ENCODE measurements around the gene ACP5.

ACP5 gene

GRCh38 chr19:11549386-11549953 lies 28.0 kb downstream of the ACP5 start:
- no peak for DNase-seq (ENCODE audit: low read depth in 4 of 4, low spot score in 1 of 4)

- DNase-seq (ENCODE audit: low read depth in 4 of 4, low spot score in 1 of 4) = no peak
Measured at GRCh38 chr19:11547929-11548700, 29.3 kb downstream of the ACP5 start.

- DNase-seq (ENCODE audit: low read depth in 4 of 4, low spot score in 1 of 4) = no peak
Measured at GRCh38 chr19:11541238-11541637, 36.2 kb downstream of the ACP5 start.

- no peak for DNase-seq (ENCODE audit: low read depth in 4 of 4, low spot score in 1 of 4)
Measured at GRCh38 chr19:11540645-11541044, 36.8 kb downstream of the ACP5 start.

- no peak for DNase-seq (ENCODE audit: low read depth in 4 of 4, low spot score in 1 of 4)
Measured at GRCh38 chr19:11539495-11540365, 37.7 kb downstream of the ACP5 start.

GRCh38 chr19:11538232-11539036 lies 39.0 kb downstream of the ACP5 start, which contains the start of gene CNN1:
TSS of gene CNN1 (plus strand) at chr19:11538851. CDS start at chr19:11538928, 77 bp downstream.
- no peak for DNase-seq (ENCODE audit: low read depth in 4 of 4, low spot score in 1 of 4)

GRCh38 chr19:11535792-11536595 lies 41.5 kb downstream of the ACP5 start:
- DNase-seq (ENCODE audit: low read depth in 4 of 4, low spot score in 1 of 4) = peak; percentile 67 to 82 (median 76)

GRCh38 chr19:11534948-11535347 lies 42.5 kb downstream of the ACP5 start:
- DNase-seq (ENCODE audit: low read depth in 4 of 4, low spot score in 1 of 4) = no peak

- DNase-seq (ENCODE audit: low read depth in 4 of 4, low spot score in 1 of 4) = no peak
Measured at GRCh38 chr19:11534538-11534937, 42.9 kb downstream of the ACP5 start.

GRCh38 chr19:11530432-11530831 lies 47.0 kb downstream of the ACP5 start:
- peak in 1 of 4 experiments; percentile 30 for DNase-seq (ENCODE audit: low read depth in 4 of 4, low spot score in 1 of 4)

- DNase-seq (ENCODE audit: low read depth in 4 of 4, low spot score in 1 of 4) = peak; percentile 81 to 93 (median 86)
Measured at GRCh38 chr19:11528551-11529341, 48.7 kb downstream of the ACP5 start, which contains the start of gene ECSIT. TSS of gene ECSIT (minus strand) at chr19:11529134. CDS start at chr19:11519170, 9,964 bp downstream.

Data from stimulated activated CD4-positive, alpha-beta T cell treated with anti-CD3 and anti-CD28 coated beads, Interleukin-1b, Interleukin-23, amount 100 ng/mL, for 24 hours (primary cell).